Hematopoietic multipotent progenitor cell treated with erythropoietin and hydrocortisone succinate and interleukin-3 and kit ligand, for 4 days (in vitro differentiated cells): ENCODE data around the gene MRTFB.
"Not testable (repeated sequence)": the region's sequence is repeated elsewhere in the genome, so short reads cannot be mapped to it uniquely, and the experiment has no call there.

ENCODE experiments used
- DNase-seq: peaks from one replicate; pipeline ENCODE4 v3.0.0-alpha.2; 2015

Gene MRTFB, protein sequence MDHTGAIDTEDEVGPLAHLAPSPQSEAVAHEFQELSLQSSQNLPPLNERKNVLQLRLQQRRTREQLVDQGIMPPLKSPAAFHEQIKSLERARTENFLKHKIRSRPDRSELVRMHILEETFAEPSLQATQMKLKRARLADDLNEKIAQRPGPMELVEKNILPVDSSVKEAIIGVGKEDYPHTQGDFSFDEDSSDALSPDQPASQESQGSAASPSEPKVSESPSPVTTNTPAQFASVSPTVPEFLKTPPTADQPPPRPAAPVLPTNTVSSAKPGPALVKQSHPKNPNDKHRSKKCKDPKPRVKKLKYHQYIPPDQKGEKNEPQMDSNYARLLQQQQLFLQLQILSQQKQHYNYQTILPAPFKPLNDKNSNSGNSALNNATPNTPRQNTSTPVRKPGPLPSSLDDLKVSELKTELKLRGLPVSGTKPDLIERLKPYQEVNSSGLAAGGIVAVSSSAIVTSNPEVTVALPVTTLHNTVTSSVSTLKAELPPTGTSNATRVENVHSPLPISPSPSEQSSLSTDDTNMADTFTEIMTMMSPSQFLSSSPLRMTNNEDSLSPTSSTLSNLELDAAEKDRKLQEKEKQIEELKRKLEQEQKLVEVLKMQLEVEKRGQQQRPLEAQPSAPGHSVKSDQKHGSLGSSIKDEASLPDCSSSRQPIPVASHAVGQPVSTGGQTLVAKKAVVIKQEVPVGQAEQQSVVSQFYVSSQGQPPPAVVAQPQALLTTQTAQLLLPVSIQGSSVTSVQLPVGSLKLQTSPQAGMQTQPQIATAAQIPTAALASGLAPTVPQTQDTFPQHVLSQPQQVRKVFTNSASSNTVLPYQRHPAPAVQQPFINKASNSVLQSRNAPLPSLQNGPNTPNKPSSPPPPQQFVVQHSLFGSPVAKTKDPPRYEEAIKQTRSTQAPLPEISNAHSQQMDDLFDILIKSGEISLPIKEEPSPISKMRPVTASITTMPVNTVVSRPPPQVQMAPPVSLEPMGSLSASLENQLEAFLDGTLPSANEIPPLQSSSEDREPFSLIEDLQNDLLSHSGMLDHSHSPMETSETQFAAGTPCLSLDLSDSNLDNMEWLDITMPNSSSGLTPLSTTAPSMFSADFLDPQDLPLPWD

DNA sequence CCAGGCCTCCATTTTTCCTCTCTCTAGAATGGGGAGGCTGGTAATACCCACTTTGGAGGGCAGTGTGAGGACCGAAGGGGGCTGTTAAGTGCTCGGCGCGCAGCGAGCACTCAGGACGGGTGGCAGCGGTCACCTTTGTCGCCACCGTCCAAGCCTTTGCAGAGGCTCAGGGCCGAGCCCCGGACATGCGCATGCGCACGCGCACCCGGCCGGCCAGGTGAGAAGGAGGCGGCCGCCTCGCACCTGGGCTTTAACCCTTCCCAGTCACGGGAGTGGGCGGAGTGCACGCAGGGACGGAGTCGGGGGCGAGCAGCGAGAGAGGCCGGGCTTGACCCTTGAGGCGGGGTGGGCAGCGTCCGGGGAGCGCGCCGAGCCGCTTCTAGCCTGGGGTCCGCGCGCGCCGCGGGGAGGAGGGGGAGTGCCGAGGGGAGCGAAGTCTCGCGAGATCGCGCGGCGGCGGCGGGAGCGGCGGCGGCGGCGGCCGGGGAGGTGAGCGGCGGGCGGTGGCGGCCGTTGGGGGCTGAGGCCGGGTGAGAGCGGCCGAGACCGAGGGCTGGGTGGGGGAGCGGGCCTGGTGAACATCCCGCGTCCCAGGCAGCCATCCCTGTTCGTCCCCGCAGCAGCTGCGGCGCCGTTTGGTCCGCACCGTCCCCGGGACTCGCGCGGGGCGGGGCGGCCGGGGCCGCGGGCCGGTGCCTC, at the start of gene MRTFB:
Gene MRTFB, plus strand, starts transcription at position 443 of the 699 bp plus-strand sequence. CDS start 69,288 bp downstream, outside the sequence.
- peak; percentile 87 for DNase-seq

DNA sequence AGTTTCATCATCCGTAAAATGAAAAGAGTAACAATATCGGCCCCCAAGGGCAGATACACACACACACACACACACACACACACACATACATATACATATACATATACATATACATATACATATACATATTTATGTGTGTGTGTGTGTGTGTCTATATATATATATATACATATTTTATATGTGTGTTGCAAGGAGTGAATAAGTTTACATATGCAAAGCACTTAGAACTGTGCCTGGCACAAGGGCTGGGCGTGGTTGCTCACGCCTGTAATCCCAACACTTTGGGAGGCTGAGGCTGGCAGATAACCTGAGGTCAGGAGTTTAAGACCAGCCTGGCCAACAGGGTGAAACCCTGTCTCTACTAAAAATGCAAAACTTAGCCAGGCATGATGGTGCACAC, 47.6 kb upstream of the MRTFB start:
- not testable (repeated sequence) for DNase-seq

DNA sequence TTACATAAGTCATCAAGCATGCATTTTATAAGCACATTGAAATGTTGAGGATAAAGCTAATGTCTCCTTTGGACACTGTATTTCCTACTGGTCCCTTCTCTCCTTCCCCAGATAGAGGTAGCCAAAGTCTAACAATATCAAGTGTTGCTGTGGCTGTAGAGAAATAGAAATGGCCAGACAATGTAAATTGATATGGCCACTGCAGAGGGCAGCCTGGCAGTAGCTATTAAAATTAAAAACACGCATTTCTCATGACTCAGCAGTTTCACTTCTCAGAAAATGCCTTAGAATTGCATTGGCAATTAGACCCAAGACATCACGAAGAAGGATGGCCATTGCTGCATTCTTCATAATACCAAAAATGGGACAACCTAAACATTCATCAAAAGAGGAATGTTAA, 46.8 kb upstream of the MRTFB start:
- peak; percentile 39 for DNase-seq

DNA sequence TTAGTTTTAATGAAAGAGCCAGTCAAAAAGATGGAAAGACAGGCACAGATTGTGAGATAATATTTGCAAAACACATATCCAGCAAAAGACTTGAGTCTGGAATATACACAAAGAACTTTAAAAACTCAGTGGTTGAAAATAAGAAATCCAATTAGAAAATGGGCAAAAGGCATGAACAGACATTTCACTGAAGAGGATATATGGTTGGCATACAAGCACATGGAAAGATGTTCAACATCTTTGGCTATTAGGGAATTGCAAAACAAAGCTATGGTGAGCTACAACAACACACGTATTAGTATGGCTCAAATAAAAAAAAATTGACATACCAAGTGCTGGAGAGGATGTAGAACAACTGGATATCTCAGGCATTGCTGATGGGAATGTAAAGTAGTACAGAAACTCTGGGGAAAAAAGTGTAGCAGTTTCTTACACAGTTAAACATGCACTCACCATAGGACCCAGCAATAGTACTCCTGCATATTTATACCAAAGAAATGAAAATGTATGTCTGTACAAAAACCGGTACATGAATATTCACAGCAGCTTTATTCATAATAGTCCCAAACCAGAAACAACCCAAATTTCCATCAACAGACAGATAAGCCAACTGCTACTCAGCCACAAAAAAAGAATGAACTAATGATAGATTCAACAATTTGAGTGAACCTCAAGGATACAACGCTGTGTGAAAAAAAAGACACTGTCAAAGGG, 44.4 kb upstream of the MRTFB start:
- no peak for DNase-seq

DNA sequence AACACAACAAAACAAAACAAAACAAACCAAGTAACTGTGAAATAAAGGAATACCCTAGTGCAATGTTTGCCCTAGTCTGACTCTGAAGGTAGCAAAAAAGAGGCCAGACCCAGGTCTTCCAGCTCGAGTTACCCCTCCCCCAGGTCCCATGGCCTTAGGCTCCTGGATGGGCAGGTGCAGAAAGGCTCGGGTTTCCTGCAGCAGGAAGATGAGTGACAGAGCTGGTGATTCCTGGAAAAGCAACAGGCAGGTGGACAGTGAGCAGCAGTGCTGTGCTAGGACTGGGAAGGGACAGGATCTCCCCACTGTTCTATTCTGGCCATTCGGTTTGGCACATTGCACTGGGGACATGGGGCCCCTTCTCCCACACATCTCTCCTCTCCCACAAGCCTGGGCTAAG, 42.9 kb upstream of the MRTFB start:
- DNase-seq = no peak

DNA sequence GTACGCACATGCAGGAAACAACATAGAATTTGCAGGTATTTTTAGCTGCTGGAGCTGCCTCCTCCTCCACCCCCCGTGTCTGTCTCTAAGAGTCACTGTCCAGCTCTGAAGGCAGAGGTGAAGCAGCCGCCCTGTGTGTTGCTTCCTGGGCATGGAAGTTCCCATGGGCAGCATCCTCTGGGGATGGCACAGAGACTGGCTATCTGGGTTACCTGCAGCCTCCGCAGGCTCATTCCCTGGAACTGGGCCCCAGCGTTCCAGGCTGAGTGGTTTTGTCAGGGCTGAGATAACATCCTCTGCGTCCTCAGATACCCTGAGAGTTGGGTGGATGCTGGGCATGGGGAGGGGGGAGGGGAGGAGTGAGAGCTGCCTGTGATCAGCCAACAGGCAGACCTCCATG, 41.5 kb upstream of the MRTFB start:
- DNase-seq = no peak

DNA sequence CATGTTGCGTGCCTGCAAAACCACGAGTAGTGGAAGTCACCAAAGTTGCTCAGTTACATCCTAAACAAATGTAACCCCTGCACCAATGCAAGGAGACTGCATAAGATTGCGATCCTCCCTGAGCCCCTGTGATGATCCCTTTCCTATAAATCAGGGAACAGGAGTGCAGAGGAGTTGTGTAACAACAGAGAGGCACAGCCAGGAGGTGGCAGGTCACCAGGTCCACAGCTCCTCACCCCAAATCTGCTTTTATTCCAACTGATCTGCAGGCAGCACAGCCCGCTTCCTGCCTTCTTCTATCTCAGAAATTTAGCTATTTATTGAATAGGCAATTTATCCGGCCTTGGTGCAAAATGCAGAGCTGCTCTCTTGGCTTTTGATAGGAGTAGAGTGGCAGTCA, 36.0 kb upstream of the MRTFB start:
- no peak for DNase-seq

DNA sequence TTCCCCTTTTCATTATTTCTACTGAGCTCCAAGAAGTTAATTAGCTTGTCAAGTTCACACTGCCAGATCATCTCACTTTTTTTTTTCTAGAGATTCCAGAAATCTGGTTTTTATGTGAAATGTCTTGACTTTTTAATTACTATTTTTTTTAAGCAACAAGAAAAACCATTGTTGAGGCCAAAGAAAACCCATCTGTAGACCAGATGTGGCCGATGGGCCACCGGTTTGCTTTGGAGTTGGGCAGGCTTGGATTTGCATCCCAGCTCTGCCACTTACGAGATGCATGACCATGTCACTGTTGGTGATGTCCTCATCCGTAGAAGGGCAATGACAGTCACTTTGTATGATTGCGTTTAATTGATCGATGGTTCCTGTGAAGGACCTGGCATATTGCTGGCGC, 34.2 kb upstream of the MRTFB start:
- DNase-seq = no peak

DNA sequence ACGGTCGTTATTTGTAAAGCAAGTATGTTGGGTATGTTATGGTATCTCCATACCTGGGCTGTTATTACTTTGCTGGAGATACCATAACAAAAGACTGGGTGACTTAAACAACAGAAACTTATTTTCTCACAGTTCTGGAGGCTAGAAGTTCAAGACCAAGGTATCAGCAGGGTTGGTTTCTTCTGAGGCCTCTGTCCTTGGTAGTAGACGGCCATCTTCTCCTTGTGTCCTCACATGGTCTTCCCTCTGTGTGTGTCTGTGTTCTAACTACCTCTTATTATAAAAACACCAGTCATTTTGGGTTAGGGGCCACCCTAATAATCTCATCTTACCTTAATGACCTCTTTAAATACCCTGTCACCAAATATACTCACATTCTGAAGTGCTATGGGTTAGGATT, 33.2 kb upstream of the MRTFB start:
- DNase-seq = no peak

DNA sequence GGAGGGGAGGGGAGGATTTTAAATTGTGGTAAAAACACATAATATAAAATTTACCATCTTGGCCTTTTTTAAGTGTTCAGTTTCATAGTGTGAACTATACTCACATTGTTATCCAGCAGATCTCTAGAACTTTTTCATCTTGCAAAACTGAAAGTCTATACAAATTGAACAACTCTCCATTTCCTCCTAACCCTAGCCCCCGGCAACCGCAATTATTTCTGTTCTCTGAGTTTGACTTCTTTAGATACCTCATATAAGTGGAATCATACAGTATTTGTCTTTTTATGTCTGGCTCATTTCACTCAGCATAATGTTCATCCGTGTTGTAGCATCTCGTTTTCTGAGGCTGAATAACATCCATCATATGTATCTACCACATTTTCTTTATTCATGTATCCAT, 30.0 kb upstream of the MRTFB start:
- no peak for DNase-seq

DNA sequence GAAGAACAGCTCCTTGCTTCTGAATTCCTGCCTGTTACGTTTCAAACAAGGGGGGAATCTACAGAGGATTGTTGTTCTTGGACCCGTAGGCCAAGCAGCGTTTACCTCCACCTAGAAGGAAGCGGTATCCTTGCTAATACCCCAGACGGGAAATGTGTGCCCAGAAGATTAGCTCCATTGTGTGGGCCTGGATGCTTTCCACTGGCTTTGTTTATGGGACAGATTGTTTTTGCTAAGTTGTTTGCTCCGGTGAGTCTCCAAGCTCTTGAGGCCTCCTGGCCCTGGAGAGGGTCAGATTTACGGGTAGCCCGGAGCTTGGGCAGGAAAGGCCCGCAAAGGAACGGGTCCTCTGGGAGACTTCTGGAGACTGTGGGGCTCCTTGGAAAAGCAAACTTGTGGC, 28.4 kb upstream of the MRTFB start:
- no peak for DNase-seq

DNA sequence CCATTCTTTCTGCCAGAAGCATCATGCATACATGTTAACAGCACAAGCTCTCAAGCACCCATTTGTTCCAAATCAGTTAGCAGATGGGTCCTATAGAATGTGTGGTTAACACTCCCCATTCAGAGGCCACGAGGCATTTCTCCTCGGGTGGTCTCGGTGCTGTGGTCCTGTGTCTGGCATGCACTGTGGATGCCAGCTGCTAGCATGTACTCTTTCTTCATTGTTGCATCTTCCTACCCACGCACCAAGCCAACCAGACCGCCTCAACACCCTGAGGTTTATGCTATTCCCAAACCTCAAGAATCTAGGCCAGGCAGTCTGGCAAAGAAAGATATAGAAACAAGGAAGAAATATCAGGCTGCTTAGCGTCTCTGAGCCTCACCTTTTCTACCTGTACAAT, 27.8 kb upstream of the MRTFB start:
- DNase-seq = no peak

DNA sequence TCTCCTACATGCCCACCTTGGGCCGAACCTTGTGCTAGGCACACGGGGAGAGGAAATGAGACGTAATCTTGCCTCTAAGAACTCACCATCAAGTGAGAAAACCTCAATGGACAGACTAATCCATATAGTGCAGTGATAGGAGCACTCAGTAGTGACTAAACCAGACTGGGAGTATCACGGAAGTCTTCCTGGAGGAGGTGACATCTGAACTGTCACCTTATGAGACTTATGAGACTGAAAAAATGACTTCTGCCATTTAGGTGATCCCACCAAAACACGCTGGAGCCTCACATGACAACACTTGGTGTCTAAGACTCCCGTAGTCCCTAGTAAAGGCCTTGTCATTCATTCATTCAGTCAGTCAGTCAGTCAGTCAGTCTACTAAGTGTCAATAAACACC, 27.3 kb upstream of the MRTFB start:
- DNase-seq = no peak

DNA sequence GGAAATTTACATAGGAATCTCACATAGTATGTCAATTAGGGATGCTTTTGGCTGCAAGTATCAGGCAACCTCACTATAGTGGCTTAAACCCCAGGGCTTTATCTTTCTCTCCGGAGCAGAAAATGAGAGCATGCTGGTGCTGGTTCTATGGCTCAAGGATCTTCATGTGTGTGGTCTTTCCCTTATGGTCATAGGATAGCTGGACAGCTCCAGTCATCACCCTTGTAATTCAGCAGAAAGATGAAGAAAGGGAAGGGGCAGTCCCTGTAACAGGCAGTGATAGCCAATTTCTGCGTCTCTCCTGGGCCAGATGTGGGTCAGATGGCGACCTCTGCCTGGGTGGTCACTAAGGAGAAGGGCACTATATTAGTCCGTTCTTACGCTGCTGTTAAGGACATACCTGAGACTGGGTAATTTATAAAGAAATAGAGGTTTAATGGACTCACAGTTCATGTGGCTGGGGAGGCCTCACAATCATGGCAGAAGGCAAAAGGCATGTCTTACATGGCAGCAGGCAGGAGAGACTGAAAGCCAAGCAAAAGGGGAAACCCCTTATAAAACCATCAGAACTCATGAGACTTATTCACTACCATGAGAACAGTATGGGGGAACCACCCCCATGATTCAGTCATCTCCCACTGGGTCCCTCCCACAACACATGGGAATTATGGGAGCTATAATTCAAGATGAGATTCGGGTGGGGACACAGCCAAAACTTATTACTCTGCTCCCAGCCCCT, 23.8 kb upstream of the MRTFB start:
- not testable (repeated sequence) for DNase-seq

DNA sequence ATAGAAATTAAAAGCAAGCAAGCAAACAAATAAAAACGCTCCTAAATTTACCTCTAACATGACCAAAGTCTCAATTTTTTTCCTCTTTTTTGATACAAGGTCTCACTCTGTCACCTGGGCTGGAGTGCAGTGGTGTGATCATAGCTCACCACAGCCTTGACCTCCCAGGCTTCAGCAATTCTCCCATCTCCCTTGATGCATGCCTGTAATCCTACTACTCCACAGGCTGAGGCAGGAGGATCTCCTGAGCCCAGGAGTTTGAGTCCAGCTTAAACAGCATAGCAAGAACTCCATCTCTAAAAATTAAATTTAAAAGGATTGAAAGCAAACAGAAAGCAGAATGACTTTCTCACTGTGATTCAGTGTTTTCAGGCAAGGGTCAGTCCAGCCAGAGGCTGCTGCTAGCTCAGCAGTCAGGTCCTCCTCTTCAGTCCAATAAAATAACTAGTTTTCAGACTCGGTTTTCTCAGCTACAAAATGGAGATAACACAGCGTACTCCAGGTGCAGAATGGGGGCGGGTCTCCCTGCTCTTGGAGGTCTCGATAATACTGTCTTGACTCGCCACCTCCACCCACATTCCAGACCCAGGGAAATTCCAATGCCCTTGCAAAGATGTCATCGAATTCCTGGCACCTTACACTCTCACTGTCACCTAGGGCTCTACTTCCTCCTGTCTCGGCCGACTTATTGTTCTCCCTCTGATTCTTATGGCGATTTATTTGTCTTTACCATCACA, 20.7 kb upstream of the MRTFB start:
- DNase-seq = no peak

DNA sequence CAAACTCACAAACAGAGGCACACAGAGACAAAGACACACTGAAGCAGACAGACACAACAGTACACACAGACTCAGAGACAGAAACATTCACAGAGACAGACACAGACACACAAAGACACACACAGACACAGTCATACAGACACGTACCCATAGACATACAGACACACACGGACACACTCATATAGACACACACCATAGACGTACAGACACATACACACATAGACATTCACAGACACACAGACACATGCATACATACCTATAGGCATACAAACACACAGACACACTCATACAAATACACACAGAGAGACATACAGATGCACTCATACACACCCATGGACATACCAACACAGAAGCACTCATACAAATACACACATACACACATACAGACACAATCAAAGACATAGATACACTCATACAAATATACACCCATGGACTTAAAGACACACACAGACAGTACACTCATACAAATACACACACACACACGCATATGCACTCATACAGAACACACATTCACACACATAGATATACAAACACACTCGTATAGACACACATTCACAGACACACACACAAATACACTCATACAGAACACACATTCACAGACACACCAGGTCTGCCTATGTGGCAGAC, 19.9 kb upstream of the MRTFB start:
- DNase-seq = no peak

DNA sequence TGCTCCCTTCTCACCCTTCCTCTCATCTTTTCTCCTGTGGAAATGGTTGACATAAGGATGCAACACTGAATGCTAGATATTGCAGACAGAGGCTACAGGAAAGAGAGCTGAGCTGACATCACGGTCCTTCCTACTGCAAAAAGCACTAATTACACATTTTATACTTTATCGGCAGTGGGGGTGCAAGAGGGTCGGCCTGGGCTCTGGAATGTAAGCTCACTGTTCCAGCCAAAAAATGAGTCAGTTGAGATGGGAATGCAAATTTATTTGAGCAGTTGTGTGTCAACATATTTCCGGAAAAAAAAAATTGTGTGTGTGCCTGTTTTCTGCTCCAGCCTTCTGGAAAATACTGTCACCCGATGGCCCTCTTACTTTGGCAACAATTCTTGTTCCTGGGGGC, 14.1 kb upstream of the MRTFB start:
- DNase-seq = no peak

DNA sequence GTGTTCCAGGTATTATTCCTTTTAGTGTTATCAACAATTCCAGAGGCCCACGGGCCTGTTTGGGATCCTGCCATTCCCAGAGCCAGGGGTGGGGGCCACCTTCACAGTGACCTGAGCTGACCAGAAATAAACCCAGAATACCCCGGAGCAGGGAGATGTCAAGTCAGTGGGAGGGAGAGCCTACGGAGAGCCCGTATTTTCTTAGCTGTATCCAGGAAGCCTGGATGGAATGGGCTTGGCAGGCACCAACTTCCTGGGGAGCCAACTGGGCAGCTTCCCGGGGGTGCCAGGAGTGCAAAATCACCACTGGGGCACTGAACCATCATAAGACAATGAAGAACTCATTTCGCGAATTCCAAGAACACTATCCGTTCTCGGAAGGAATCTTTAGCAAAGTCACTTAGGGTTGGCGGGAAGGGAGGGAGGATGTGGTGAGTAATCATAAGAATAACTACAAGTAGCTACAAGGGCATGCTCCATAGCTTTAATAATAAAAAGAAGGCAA, 13.2 kb upstream of the MRTFB start:
- DNase-seq = no peak

DNA sequence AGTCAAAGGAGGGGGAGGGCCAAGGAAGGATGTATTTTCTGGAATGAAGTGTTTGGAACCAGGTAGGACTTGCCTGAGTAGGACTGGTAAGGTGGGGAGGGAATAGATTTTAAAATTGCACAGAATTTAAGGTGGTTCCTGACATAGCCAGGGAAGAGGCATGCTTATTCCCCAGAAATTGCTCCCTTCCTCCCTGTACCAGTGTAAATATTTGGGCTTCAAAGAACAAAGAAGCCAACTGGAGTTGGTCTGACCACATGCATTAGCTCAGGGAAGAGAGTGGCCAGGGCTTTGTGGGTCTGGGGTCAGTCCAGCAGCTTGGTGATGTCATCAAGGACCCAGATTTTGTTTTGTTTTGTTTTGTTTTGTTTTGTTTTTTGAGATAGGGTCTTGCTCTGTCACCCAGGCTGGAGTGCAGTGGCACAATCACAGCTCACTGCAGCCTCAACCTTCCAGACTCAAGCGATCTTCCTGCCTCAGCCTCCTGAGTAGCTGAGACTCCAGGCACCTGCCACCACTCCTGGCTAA, 9.3 kb upstream of the MRTFB start:
- DNase-seq = no peak

DNA sequence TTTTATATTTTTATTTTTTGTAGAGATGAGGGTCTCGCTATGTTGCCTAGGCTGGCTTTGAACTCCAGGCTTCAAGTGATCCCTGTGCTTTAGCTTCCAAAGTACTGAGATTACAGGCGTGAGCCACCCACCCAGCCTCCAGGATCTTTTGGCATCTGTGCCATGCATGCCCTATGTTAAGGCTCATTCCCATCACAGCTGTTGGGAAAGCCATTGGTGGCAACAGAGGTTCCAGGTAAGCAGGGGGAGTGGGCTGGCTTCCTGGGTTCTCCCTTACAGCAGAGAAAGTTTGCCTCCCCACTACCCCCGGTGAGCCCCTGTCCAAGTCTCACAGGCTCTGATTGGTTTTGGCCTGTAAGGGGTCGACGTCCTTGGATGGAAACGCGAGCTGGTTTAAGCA, 8.9 kb upstream of the MRTFB start:
- DNase-seq = no peak
